ENCODE data around the gene SMYD3.

- no peak for TF ChIP-seq CTCF (conservative IDR thresholded peaks at IDR 0.05)
- no peak for TF ChIP-seq EZH2 (IDR thresholded peaks at IDR 0.05; ENCODE audit: low read depth)
Measured at GRCh38 chr1:246032031-246032551, 475.0 kb downstream of the SMYD3 start.
